HCT116 (cell line): ENCODE results near the gene ECE2. TPM values are rescaled to one million over a fixed set of nuclear protein-coding genes. Genes with fewer than 3 reads are reported as not detected.

Experiments used
- ATAC-seq: fragments of 200-7000 bp; cut with Tn5 transposase; 2 replicates; pipeline ENCODE4 v1.9.1; 2020; ENCODE audit warnings: mild to moderate bottlenecking, moderate library complexity
- BruUV-seq: library from RNA; stranded (reverse); fragments of 400-500 nt; replicated peaks from 2 replicates; lab custom pipeline; 2021; lab: Mats Ljungman, UMichigan
- CTCF ChIA-PET: fragments of 300-600 bp; sonication (Branson Sonifier 250); formaldehyde crosslinking; loops from one replicate; lab custom pipeline; 2021; ENCODE audit warnings: antibody characterized with exemption; lab: Charles Lee
- POLR2A ChIA-PET: fragments of 300-600, 350-600 bp; sonication (Branson Sonifier 250); formaldehyde crosslinking; loops from one replicate; lab custom pipeline; 2021; ENCODE audit warnings: antibody characterized with exemption; lab: Charles Lee
- RAD21 ChIA-PET, 2 experiments: fragments of 300-600 bp; sonication (Branson Sonifier 250); formaldehyde crosslinking; loops; one replicate each; lab custom pipeline; 2023; ENCODE audit warnings: low total read pairs in 2 of 2; ENCODE audit not compliant: uncharacterized antibody in 2 of 2, unreplicated experiment in 2 of 2, low non-redundant PET in 1 of 2; lab: Charles Lee
- DNase-seq: peaks from one replicate; pipeline ENCODE4 v3.0.0-alpha.2; 2010; ENCODE audit warnings: low read depth, low spot score
- H2AFZ ChIP-seq: fragments of 200-600 bp; shearing (Covaris generic), sonication (generic); 2 replicates; pipeline ENCODE4 v1.6.1; 2017; ENCODE audit warnings: low read depth, mixed run types, mixed read lengths, antibody characterized with exemption, low read length; ENCODE audit not compliant: poor library complexity, severe bottlenecking
- H3K27ac ChIP-seq: 2 replicates; pipeline ENCODE4 v1.5.1; 2012; ENCODE audit warnings: low read depth, low read length
- H3K27me3 ChIP-seq: fragments of 200-600 bp; sonication (generic); 2 replicates; pipeline ENCODE4 v1.6.1; 2016; ENCODE audit warnings: mixed run types, low read length, mixed read lengths; ENCODE audit not compliant: insufficient read depth
- H3K36me3 ChIP-seq, 2 experiments: fragments of 200-500 bp in 1 of 2; fragments of 200-600 bp in 1 of 2; sonication (Bioruptor generic) in 1 of 2; sonication (generic) in 1 of 2; 2 replicates each; pipeline versions ENCODE4 v1.5.1 to v1.6.1; 2014 to 2016; ENCODE audit warnings: low read length in 2 of 2, inconsistent platforms in 1 of 2, mixed read lengths in 1 of 2, mixed run types in 1 of 2; ENCODE audit not compliant: insufficient read depth in 2 of 2, control insufficient read depth in 1 of 2
- H3K4me1 ChIP-seq, 2 experiments: fragments of 200-600 bp in 1 of 2; sonication (generic) in 1 of 2; 2 replicates each; pipeline versions ENCODE4 v1.5.1 to v1.6.1; 2012 to 2017; ENCODE audit warnings: low read length in 2 of 2, inconsistent platforms in 1 of 2, mild to moderate bottlenecking in 1 of 2, mixed read lengths in 1 of 2, mixed run types in 1 of 2, moderate library complexity in 1 of 2; ENCODE audit not compliant: insufficient read depth in 2 of 2, control insufficient read depth in 1 of 2
- H3K4me2 ChIP-seq: fragments of 200-600 bp; sonication (generic); 2 replicates; pipeline ENCODE4 v1.6.1; 2017; ENCODE audit warnings: mixed run types, low read length, mixed read lengths
- H3K4me3 ChIP-seq, 2 experiments: fragments of 200-600 bp in 1 of 2; sonication (generic) in 1 of 2; replicated peaks in 1 of 2; 2 replicates each; pipeline ENCODE4 v1.5.1; 2011 to 2016; ENCODE audit warnings: low read length in 2 of 2, control low read depth in 1 of 2, low read depth in 1 of 2, mild to moderate bottlenecking in 1 of 2, mixed read lengths in 1 of 2, mixed run types in 1 of 2
- H3K79me2 ChIP-seq: fragments of 200-600 bp; sonication (generic); 2 replicates; pipeline ENCODE4 v1.6.1; 2017; ENCODE audit warnings: mild to moderate bottlenecking, mixed run types, low read length, moderate library complexity, mixed read lengths; ENCODE audit not compliant: insufficient read depth
- H3K9ac ChIP-seq: fragments of 200-600 bp; sonication (generic); 2 replicates; pipeline ENCODE4 v1.6.1; 2016; ENCODE audit warnings: low read length, mixed read lengths
- H3K9me2 ChIP-seq: fragments of 200-600 bp; sonication (generic), shearing (Covaris generic); 2 replicates; pipeline ENCODE4 v1.6.1; 2017; ENCODE audit warnings: mixed run types, mild to moderate bottlenecking, moderate library complexity; ENCODE audit not compliant: insufficient read depth
- H3K9me3 ChIP-seq, 2 experiments: fragments of 200-500 bp in 1 of 2; fragments of 200-600 bp in 1 of 2; sonication (Bioruptor generic) in 1 of 2; sonication (generic) in 1 of 2; 2 replicates each; pipeline ENCODE4 v1.6.1; 2014 to 2017; ENCODE audit warnings: low read length in 2 of 2, mixed read lengths in 2 of 2, inconsistent platforms in 1 of 2, low read depth in 1 of 2, mild to moderate bottlenecking in 1 of 2, mixed run types in 1 of 2, moderate library complexity in 1 of 2; ENCODE audit not compliant: control insufficient read depth in 1 of 2, insufficient read depth in 1 of 2
- H4K20me1 ChIP-seq: fragments of 200-600 bp; sonication (generic), shearing (Covaris generic); 2 replicates; pipeline ENCODE4 v1.6.1; 2017; ENCODE audit warnings: mixed run types, mild to moderate bottlenecking, moderate library complexity; ENCODE audit not compliant: insufficient read depth
- intact Hi-C: fragments of 100-400 bp; cut with micrococcal nuclease; formaldehyde crosslinking; loops from 2 replicates; pipeline ENCODE4 v1.10.0; 2022
- microRNA counts: library from miRNA; unstranded; fragments of <30 nt; microRNA quantifications from one replicate; lab custom pipeline; 2015
- microRNA-seq: library from miRNA; unstranded; fragments of <30 nt; microRNA quantifications from one replicate; pipeline ENCODE4, GENCODE V29; 2016; ENCODE audit warnings: borderline number of aligned reads
- total RNA-seq: library from RNA; stranded (reverse); gene quantifications from one replicate; pipeline ENCODE4 v1.2.1, GENCODE V29; 2021; ENCODE audit not compliant: unreplicated experiment
- TF ChIP-seq, protein P1 (sequence below): IDR thresholded peaks from 2 replicates; pipeline ENCODE4 v1.6.1; 2012

Gene ECE2
- total RNA-seq, 1 experiment from 2014 or later: not detected

DNA sequence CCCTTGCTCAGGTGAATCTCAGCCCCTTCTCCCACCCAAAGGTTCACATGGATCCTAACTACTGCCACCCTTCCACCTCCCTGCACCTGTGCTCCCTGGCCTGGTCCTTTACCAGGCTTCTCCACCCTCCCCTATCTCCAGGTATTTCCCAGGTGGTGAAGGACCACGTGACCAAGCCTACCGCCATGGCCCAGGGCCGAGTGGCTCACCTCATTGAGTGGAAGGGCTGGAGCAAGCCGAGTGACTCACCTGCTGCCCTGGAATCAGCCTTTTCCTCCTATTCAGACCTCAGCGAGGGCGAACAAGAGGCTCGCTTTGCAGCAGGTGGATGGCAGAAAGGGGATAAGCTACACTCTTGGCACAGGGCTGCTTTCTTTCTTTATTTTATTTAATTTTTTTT lies 66.1 kb downstream of the ECE2 start:
- H3K27ac ChIP-seq: no peak overlapping the region
- TF ChIP-seq, protein P1, sequence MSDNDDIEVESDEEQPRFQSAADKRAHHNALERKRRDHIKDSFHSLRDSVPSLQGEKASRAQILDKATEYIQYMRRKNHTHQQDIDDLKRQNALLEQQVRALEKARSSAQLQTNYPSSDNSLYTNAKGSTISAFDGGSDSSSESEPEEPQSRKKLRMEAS: no peak
- TF ChIP-seq, all 23 proteins: peak for 0
- CTCF ChIA-PET: no interaction called here
- Histone ChIP-seq H2AFZ (no peak overlapping the region), H3K27me3 (no peaks in the 10 kb centered on the region), H3K4me3 (no peak overlapping the region), H3K9me3 (no peaks in the 10 kb centered on the region), H3K9me2 (no peaks in the 10 kb centered on the region), H3K9ac (no peak overlapping the region), H4K20me1 (no peaks in the 10 kb centered on the region), H3K4me2 (no peak overlapping the region), H3K36me3 (peaks cover 5 to 9% of the 10 kb centered on the region in 2 experiments; a peak in 2 of 4 replicates), H3K4me1 (peaks cover 11 to 24% of the 10 kb centered on the region in 2 experiments), H3K79me2 (peaks cover 14% of the 10 kb centered on the region; the same call in 1 of the 2 replicates)
- intact Hi-C loops: no loop called here
- POLR2A ChIA-PET: no interaction called here
- BruUV-seq: no TSS peak
- DNase-seq (no peak), ATAC-seq (no peak)
- RAD21 ChIA-PET: no interaction called here

MicroRNA genes within 50 kb of the gene (microRNA counts, 767-probe panel; counts per million panel counts)
- microRNA hsa-miR-1224-3p (lab: Ali Mortazavi, UCI): not detected
- microRNA hsa-miR-1224-5p (lab: Ali Mortazavi, UCI): not detected

Small RNA genes lying within 50 kb of the gene (microRNA-seq; reads per million reads assigned to microRNA genes)
- gene MIR1224: 49.1 reads per million, percentile 54 among the genes with 10 or more reads in this experiment

Other genes with a start within 250 kb of the ECE2 start
- gene HTR3D, start 244.3 kb upstream of the ECE2 start, total RNA-seq: not detected
- gene HTR3C, start 223.0 kb upstream of the ECE2 start, total RNA-seq: not detected
- gene HTR3E, start 179.0 kb upstream of the ECE2 start, total RNA-seq: not detected
- 50.3 TPM for gene EIF2B5, start 140.7 kb upstream of the ECE2 start, total RNA-seq
- gene DVL3, start 120.6 kb upstream of the ECE2 start, total RNA-seq: 60.7 TPM
- 353 TPM for gene AP2M1, start 101.2 kb upstream of the ECE2 start, total RNA-seq
- gene ABCF3, start 89.8 kb upstream of the ECE2 start, total RNA-seq: 74.6 TPM
- gene VWA5B2, start 46.4 kb upstream of the ECE2 start, total RNA-seq: 10.6 TPM
- 56.6 TPM for gene ALG3, start 27.1 kb upstream of the ECE2 start, total RNA-seq
- gene EEF1AKMT4, start 26.4 kb upstream of the ECE2 start, total RNA-seq: 10.5 TPM
- gene CAMK2N2, start 14.5 kb upstream of the ECE2 start, total RNA-seq: 5.1 TPM
- gene PSMD2, start 23.2 kb downstream of the ECE2 start, total RNA-seq: 402 TPM
- gene EIF4G1, start 38.6 kb downstream of the ECE2 start, total RNA-seq: 496 TPM
- gene FAM131A, start 61.6 kb downstream of the ECE2 start, total RNA-seq: 17.8 TPM
- 21.6 TPM for gene CLCN2, start 85.6 kb downstream of the ECE2 start, total RNA-seq
- 156 TPM for gene POLR2H, start 85.7 kb downstream of the ECE2 start, total RNA-seq
- gene THPO, start 102.2 kb downstream of the ECE2 start, total RNA-seq: not detected
- gene CHRD, start 104.0 kb downstream of the ECE2 start, total RNA-seq: 8.0 TPM